Measurements from ENCODE around the gene GRM1.

GRM1 gene

GRCh38 chr6:146336191-146336590, 307.3 kb downstream of the GRM1 start:
- no peak overlapping the region for H2BK5ac ChIP-seq (ENCODE audit: low read length)
- H3K27me3 ChIP-seq (ENCODE audit: insufficient read depth, low read length, poor library complexity) = no peaks in the 10 kb centered on the region
- no peak overlapping the region for H4K5ac ChIP-seq (ENCODE audit: low read length)
- no peak overlapping the region for H3K4me3 ChIP-seq (ENCODE audit: low read length)
- H3K4me2 ChIP-seq (ENCODE audit: low read length) = no peak overlapping the region
- H4K8ac ChIP-seq (ENCODE audit: low read depth, low read length) = no peak overlapping the region
- no CpG with 5 or more reads among the region's 3 CpGs for WGBS (ENCODE audit: extremely low coverage, insufficient coverage, low lambda C conversion rate)
- H3K79me1 ChIP-seq (ENCODE audit: low read length) = no peaks in the 10 kb centered on the region
- H3K23ac ChIP-seq (ENCODE audit: low read length) = no peak overlapping the region
- no peak overlapping the region for H3K56ac ChIP-seq (ENCODE audit: low read length)
- peak overlapping the region; percentile 40 for H3K27ac ChIP-seq (ENCODE audit: low read depth, low read length)
- H2AK5ac ChIP-seq (ENCODE audit: low read length) = no peak overlapping the region
- H3K4me1 ChIP-seq (ENCODE audit: control insufficient read depth, low read depth, low read length) = peaks cover 3% of the 10 kb centered on the region
- H3K36me3 ChIP-seq (ENCODE audit: control insufficient read depth, insufficient read depth, low read length) = no peaks in the 10 kb centered on the region
- H2BK15ac ChIP-seq (replicated peaks; ENCODE audit: low read depth) = no peak overlapping the region
- H3K4ac ChIP-seq (ENCODE audit: low read depth, low read length) = no peak overlapping the region
- no peak overlapping the region for H3K9ac ChIP-seq (ENCODE audit: low read length)
- no peaks in the 10 kb centered on the region for H3K79me2 ChIP-seq (ENCODE audit: control insufficient read depth, insufficient read depth, low read length)
- H2BK120ac ChIP-seq (ENCODE audit: low read depth, low read length) = no peak overlapping the region
- H3K18ac ChIP-seq (ENCODE audit: low read length) = no peak overlapping the region
- DNase-seq = peak; percentile 33

- no peak overlapping the region for H3K4ac ChIP-seq (ENCODE audit: low read depth, low read length)
- no peak overlapping the region for H2BK5ac ChIP-seq (ENCODE audit: low read length)
- no peak overlapping the region for H3K4me2 ChIP-seq (ENCODE audit: low read length)
- H3K18ac ChIP-seq (ENCODE audit: low read length) = no peak overlapping the region
- H3K79me1 ChIP-seq (ENCODE audit: low read length) = no peaks in the 10 kb centered on the region
- WGBS (ENCODE audit: extremely low coverage, insufficient coverage, low lambda C conversion rate) = no CpG with 5 or more reads among the region's 4 CpGs
- no peak overlapping the region for H3K4me3 ChIP-seq (ENCODE audit: low read length)
- no peak for DNase-seq
- H3K4me1 ChIP-seq (ENCODE audit: control insufficient read depth, low read depth, low read length) = peaks cover 3% of the 10 kb centered on the region
- no peak overlapping the region for H4K5ac ChIP-seq (ENCODE audit: low read length)
- H3K27ac ChIP-seq (ENCODE audit: low read depth, low read length) = no peak overlapping the region
- H3K23ac ChIP-seq (ENCODE audit: low read length) = no peak overlapping the region
- no peak overlapping the region for H4K8ac ChIP-seq (ENCODE audit: low read depth, low read length)
- H2BK15ac ChIP-seq (replicated peaks; ENCODE audit: low read depth) = no peak overlapping the region
- H3K27me3 ChIP-seq (ENCODE audit: insufficient read depth, low read length, poor library complexity) = no peaks in the 10 kb centered on the region
- H2BK120ac ChIP-seq (ENCODE audit: low read depth, low read length) = no peak overlapping the region
- H3K36me3 ChIP-seq (ENCODE audit: control insufficient read depth, insufficient read depth, low read length) = no peaks in the 10 kb centered on the region
- H2AK5ac ChIP-seq (ENCODE audit: low read length) = no peak overlapping the region
- no peaks in the 10 kb centered on the region for H3K79me2 ChIP-seq (ENCODE audit: control insufficient read depth, insufficient read depth, low read length)
- H3K56ac ChIP-seq (ENCODE audit: low read length) = no peak overlapping the region
- no peak overlapping the region for H3K9ac ChIP-seq (ENCODE audit: low read length)
Observed at GRCh38 chr6:146337376-146337775, 308.5 kb downstream of the GRM1 start.

GRCh38 chr6:146339716-146340115, 310.9 kb downstream of the GRM1 start:
- H3K56ac ChIP-seq (ENCODE audit: low read length) = no peak overlapping the region
- no peak overlapping the region for H3K4me2 ChIP-seq (ENCODE audit: low read length)
- no peak overlapping the region for H2BK120ac ChIP-seq (ENCODE audit: low read depth, low read length)
- no peak overlapping the region for H2AK5ac ChIP-seq (ENCODE audit: low read length)
- H3K4me1 ChIP-seq (ENCODE audit: control insufficient read depth, low read depth, low read length) = peaks cover 3% of the 10 kb centered on the region
- H3K27me3 ChIP-seq (ENCODE audit: insufficient read depth, low read length, poor library complexity) = no peaks in the 10 kb centered on the region
- H4K5ac ChIP-seq (ENCODE audit: low read length) = no peak overlapping the region
- H3K36me3 ChIP-seq (ENCODE audit: control insufficient read depth, insufficient read depth, low read length) = no peaks in the 10 kb centered on the region
- H3K79me2 ChIP-seq (ENCODE audit: control insufficient read depth, insufficient read depth, low read length) = no peaks in the 10 kb centered on the region
- no peak overlapping the region for H3K4me3 ChIP-seq (ENCODE audit: low read length)
- H2BK15ac ChIP-seq (replicated peaks; ENCODE audit: low read depth) = no peak overlapping the region
- no CpG with 5 or more reads among the region's 4 CpGs for WGBS (ENCODE audit: extremely low coverage, insufficient coverage, low lambda C conversion rate)
- H2BK5ac ChIP-seq (ENCODE audit: low read length) = peak overlapping the region; percentile 23
- no peak overlapping the region for H3K27ac ChIP-seq (ENCODE audit: low read depth, low read length)
- no peak overlapping the region for H3K4ac ChIP-seq (ENCODE audit: low read depth, low read length)
- no peak overlapping the region for H3K18ac ChIP-seq (ENCODE audit: low read length)
- no peak for DNase-seq
- no peak overlapping the region for H3K9ac ChIP-seq (ENCODE audit: low read length)
- H3K23ac ChIP-seq (ENCODE audit: low read length) = no peak overlapping the region
- H3K79me1 ChIP-seq (ENCODE audit: low read length) = no peaks in the 10 kb centered on the region
- no peak overlapping the region for H4K8ac ChIP-seq (ENCODE audit: low read depth, low read length)

GRCh38 chr6:146341493-146342230, 312.8 kb downstream of the GRM1 start:
- Histone ChIP-seq H3K27me3 (ENCODE audit: insufficient read depth, low read length, poor library complexity) (no peaks in the 10 kb centered on the region), H3K18ac (ENCODE audit: low read length) (no peak overlapping the region), H3K4me1 (ENCODE audit: control insufficient read depth, low read depth, low read length) (peaks cover 3% of the 10 kb centered on the region), H3K36me3 (ENCODE audit: control insufficient read depth, insufficient read depth, low read length) (no peaks in the 10 kb centered on the region), H3K4ac (ENCODE audit: low read depth, low read length) (no peak overlapping the region), H2AK5ac (ENCODE audit: low read length) (no peak overlapping the region), H3K56ac (ENCODE audit: low read length) (no peak overlapping the region), H3K23ac (ENCODE audit: low read length) (no peak overlapping the region), H3K79me2 (ENCODE audit: control insufficient read depth, insufficient read depth, low read length) (no peaks in the 10 kb centered on the region), H3K4me2 (ENCODE audit: low read length) (no peak overlapping the region), H3K27ac (ENCODE audit: low read depth, low read length) (no peak overlapping the region), H3K4me3 (ENCODE audit: low read length) (no peak overlapping the region), H4K8ac (ENCODE audit: low read depth, low read length) (no peak overlapping the region), H3K79me1 (ENCODE audit: low read length) (no peaks in the 10 kb centered on the region), H4K5ac (ENCODE audit: low read length) (no peak overlapping the region), H2BK5ac (ENCODE audit: low read length) (no peak overlapping the region), H2BK120ac (ENCODE audit: low read depth, low read length) (no peak overlapping the region), H3K9ac (ENCODE audit: low read length) (no peak overlapping the region), H2BK15ac (replicated peaks; ENCODE audit: low read depth) (no peak overlapping the region)
- WGBS (ENCODE audit: extremely low coverage, insufficient coverage, low lambda C conversion rate) = no CpG with 5 or more reads among the region's 7 CpGs
- DNase-seq = no peak

- Histone ChIP-seq H2BK15ac (replicated peaks; ENCODE audit: low read depth) (peak overlapping the region; percentile 74), H3K36me3 (ENCODE audit: control insufficient read depth, insufficient read depth, low read length) (no peaks in the 10 kb centered on the region), H3K27me3 (ENCODE audit: insufficient read depth, low read length, poor library complexity) (no peaks in the 10 kb centered on the region), H3K4me1 (ENCODE audit: control insufficient read depth, low read depth, low read length) (no peaks in the 10 kb centered on the region), H2BK120ac (ENCODE audit: low read depth, low read length) (no peak overlapping the region), H4K8ac (ENCODE audit: low read depth, low read length) (no peak overlapping the region), H3K4me3 (ENCODE audit: low read length) (no peak overlapping the region), H3K9ac (ENCODE audit: low read length) (no peak overlapping the region), H2AK5ac (ENCODE audit: low read length) (no peak overlapping the region), H3K79me1 (ENCODE audit: low read length) (no peaks in the 10 kb centered on the region), H2BK5ac (ENCODE audit: low read length) (no peak overlapping the region), H3K4ac (ENCODE audit: low read depth, low read length) (no peak overlapping the region), H4K5ac (ENCODE audit: low read length) (no peak overlapping the region), H3K4me2 (ENCODE audit: low read length) (no peak overlapping the region), H3K56ac (ENCODE audit: low read length) (no peak overlapping the region), H3K18ac (ENCODE audit: low read length) (no peak overlapping the region), H3K79me2 (ENCODE audit: control insufficient read depth, insufficient read depth, low read length) (no peaks in the 10 kb centered on the region), H3K23ac (ENCODE audit: low read length) (no peak overlapping the region), H3K27ac (ENCODE audit: low read depth, low read length) (no peak overlapping the region)
- WGBS (ENCODE audit: extremely low coverage, insufficient coverage, low lambda C conversion rate) = no CpG with 5 or more reads among the region's 1 CpG
- no peak for DNase-seq
Observed at GRCh38 chr6:146345598-146345997, 316.7 kb downstream of the GRM1 start.

GRCh38 chr6:146347090-146347489, 318.2 kb downstream of the GRM1 start:
- WGBS (ENCODE audit: extremely low coverage, insufficient coverage, low lambda C conversion rate) = no CpG with 5 or more reads among the region's 2 CpGs

More at GRCh38 chr6:146347090-146347489, 318.2 kb downstream of the GRM1 start:
- H3K36me3 ChIP-seq (ENCODE audit: control insufficient read depth, insufficient read depth, low read length) = no peaks in the 10 kb centered on the region
- no peak overlapping the region for H2BK120ac ChIP-seq (ENCODE audit: low read depth, low read length)
- no peak overlapping the region for H3K18ac ChIP-seq (ENCODE audit: low read length)
- no peak overlapping the region for H2BK5ac ChIP-seq (ENCODE audit: low read length)
- no peak overlapping the region for H3K4me2 ChIP-seq (ENCODE audit: low read length)
- no peak overlapping the region for H3K4ac ChIP-seq (ENCODE audit: low read depth, low read length)
- H3K23ac ChIP-seq (ENCODE audit: low read length) = no peak overlapping the region
- no peak overlapping the region for H3K56ac ChIP-seq (ENCODE audit: low read length)
- H3K27ac ChIP-seq (ENCODE audit: low read depth, low read length) = no peak overlapping the region
- DNase-seq = no peak
- no peak overlapping the region for H2AK5ac ChIP-seq (ENCODE audit: low read length)
- no peaks in the 10 kb centered on the region for H3K27me3 ChIP-seq (ENCODE audit: insufficient read depth, low read length, poor library complexity)
- no peak overlapping the region for H4K5ac ChIP-seq (ENCODE audit: low read length)
- no peaks in the 10 kb centered on the region for H3K79me1 ChIP-seq (ENCODE audit: low read length)
- no peak overlapping the region for H3K9ac ChIP-seq (ENCODE audit: low read length)
- no peak overlapping the region for H3K4me3 ChIP-seq (ENCODE audit: low read length)
- no peaks in the 10 kb centered on the region for H3K4me1 ChIP-seq (ENCODE audit: control insufficient read depth, low read depth, low read length)
- no peak overlapping the region for H2BK15ac ChIP-seq (replicated peaks; ENCODE audit: low read depth)
- H3K79me2 ChIP-seq (ENCODE audit: control insufficient read depth, insufficient read depth, low read length) = no peaks in the 10 kb centered on the region
- H4K8ac ChIP-seq (ENCODE audit: low read depth, low read length) = no peak overlapping the region

All from mesendoderm (in vitro differentiated cells).